H1 (cell line): Measurements from ENCODE around the gene SPTBN4. TPM values are rescaled to one million over a fixed set of nuclear protein-coding genes. Genes with fewer than 3 reads are reported as not detected.

Source experiments
- ASH2L ChIP-seq: fragments of 200-600, 300-600 bp; sonication (generic); IDR thresholded peaks from one replicate; pipeline ENCODE4 v1.7.1; 2017; ENCODE audit warnings: low read length
- EP300 ChIP-seq, 2 experiments: IDR thresholded peaks; 1 replicate in 1 of 2; 2 replicates in 1 of 2; pipeline ENCODE4 v1.6.1; 2011 to 2012; ENCODE audit warnings: low read depth in 2 of 2, low read length in 2 of 2, mild to moderate bottlenecking in 2 of 2, borderline replicate concordance in 1 of 2, inconsistent platforms in 1 of 2, moderate library complexity in 1 of 2
- KDM4A ChIP-seq: IDR thresholded peaks from one replicate; pipeline ENCODE4 v1.7.1; 2012; ENCODE audit warnings: low read depth, mild to moderate bottlenecking, moderate library complexity, low read length, inconsistent platforms; ENCODE audit not compliant: severe bottlenecking
- RAD21 ChIP-seq, 2 experiments: IDR thresholded peaks in 1 of 2; conservative IDR thresholded peaks in 1 of 2; 2 replicates each; pipeline ENCODE4 v1.6.1; 2011; ENCODE audit warnings: low read depth in 2 of 2, low read length in 2 of 2, improper control_type of control experiment in 1 of 2, inconsistent platforms in 1 of 2, mild to moderate bottlenecking in 1 of 2, moderate library complexity in 1 of 2
- SAP30 ChIP-seq: fragments of 300-600 bp; sonication (generic); IDR thresholded peaks from 2 replicates; pipeline ENCODE4 v1.7.1; 2012; ENCODE audit warnings: low read length, moderate library complexity, mild to moderate bottlenecking, inconsistent platforms; ENCODE audit not compliant: insufficient read depth, insufficient replicate concordance
- SIRT6 ChIP-seq: IDR thresholded peaks from one replicate; pipeline ENCODE4 v1.7.1; 2012; ENCODE audit warnings: low read length, inconsistent platforms
- SP2 ChIP-seq: IDR thresholded peaks from 2 replicates; pipeline ENCODE4 v1.6.1; 2012; ENCODE audit warnings: mild to moderate bottlenecking, low read length, inconsistent platforms
- polyA plus RNA-seq, 7 experiments: library from polyadenylated mRNA; depleted of rRNA in 3 of 7; stranded (reverse) in 5 of 7; unstranded in 2 of 7; fragments of >200 nt in 5 of 7; fragments of 200-250 nt in 2 of 7; gene quantifications; 1 replicate in 5 of 7; 2 replicates in 1 of 7; 4 replicates in 1 of 7; pipeline versions ENCODE4 v1.2.1 to v1.2.3, GENCODE V29; 2011 to 2013; ENCODE audit warnings: missing spikeins in 2 of 7, mixed read lengths in 2 of 7
- total RNA-seq: library from RNA; stranded (reverse); fragmentation: NEBNext Ultra II Directional; extraction: Animal tissue kit (Norgen Biotek cat#: 25700); gene quantifications from 2 replicates; pipeline ENCODE4 v1.2.1, GENCODE V29; 2021

SPTBN4 gene
- total and polyA plus RNA-seq, 2 of the 8 experiments (the other 6 are each of a cell fraction or from before 2014, with no cell fraction given), result 1.9 to 3.0 TPM

DNA sequence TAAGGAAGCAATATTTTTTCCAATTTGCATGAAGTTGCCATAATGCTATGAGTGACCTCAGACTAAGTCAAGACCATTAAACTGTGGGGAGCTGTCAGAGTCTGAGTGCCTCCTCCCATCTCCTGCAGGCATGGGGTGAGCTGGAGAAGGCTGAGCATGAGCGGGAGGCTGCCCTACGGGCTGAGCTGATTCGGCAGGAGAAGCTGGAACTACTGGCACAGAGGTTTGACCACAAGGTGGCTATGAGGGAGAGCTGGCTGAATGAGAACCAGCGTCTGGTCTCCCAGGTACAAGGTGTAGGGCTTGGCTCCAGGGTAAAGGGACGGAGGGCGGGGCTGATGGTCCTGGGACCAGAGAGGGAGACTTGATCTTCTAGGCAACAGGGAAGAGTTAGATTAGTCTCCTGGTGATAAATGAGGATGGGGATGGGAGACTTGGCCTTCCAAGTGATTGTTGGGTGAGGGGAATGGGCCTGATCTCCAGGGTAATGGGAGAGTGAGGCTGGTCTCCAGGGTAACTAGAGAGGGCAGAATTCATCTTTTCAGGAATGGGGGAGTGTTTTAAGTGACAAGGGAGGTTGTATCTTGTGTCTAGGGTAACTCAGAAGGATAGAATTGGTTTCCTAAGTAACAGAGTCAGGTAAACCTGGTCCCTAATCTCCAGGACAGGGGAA, 36.0 kb downstream of the SPTBN4 start (continued):
- TF ChIP-seq ASH2L (no peak), EP300 (IDR thresholded peaks at IDR 0.05; ENCODE audit: borderline replicate concordance in 1 of 2, low read depth in 2 of 2, low read length in 2 of 2) (no peak), SP2 (no peak), SAP30 (no peak), SIRT6 (no peak), KDM4A (no peak), RAD21 (IDR thresholded peaks at IDR 0.05 in 1 of 2, conservative IDR thresholded peaks at IDR 0.05 in 1 of 2; ENCODE audit: low read depth in 2 of 2, low read length in 2 of 2) (peak; percentile 7 to 41; a peak in 3 of 4 replicates)
